Measurements from ENCODE around the gene TRIM52. TPM values are rescaled to one million over a fixed set of nuclear protein-coding genes. Genes with fewer than 3 reads are reported as not detected.

TRIM52 gene
- total and polyA plus RNA-seq, 9 of the 15 experiments (the other 6 are each of a cell fraction or from before 2014, with no cell fraction given) = 3.3 to 21.9 (median 13.5) TPM

GRCh38 chr5:181221792-181222629 lies 38.9 kb downstream of the TRIM52 start (continued):
- peak; percentile 56 for TF ChIP-seq ZBTB33 (CRISPR knock-in tag; IDR thresholded peaks at IDR 0.05)
- no peak for TF ChIP-seq PML (IDR thresholded peaks at IDR 0.05; ENCODE audit: low read length)
- peak; percentile 81 for TF ChIP-seq POLR3A (IDR thresholded peaks at IDR 0.05; ENCODE audit: borderline replicate concordance, extremely low read depth, insufficient read depth, insufficient read length)
- TF ChIP-seq ZZZ3 (IDR thresholded peaks at IDR 0.05) = no peak
- TF ChIP-seq EP400 (IDR thresholded peaks at IDR 0.05) = peak; percentile 88
- TF ChIP-seq ZNF197 (CRISPR knock-in tag; IDR thresholded peaks at IDR 0.05; ENCODE audit: low read depth) = 0 out of 2 replicates have a peak, but pooled peaks have one; percentile 46
- TF ChIP-seq NFYB (IDR thresholded peaks at IDR 0.05; ENCODE audit: extremely low read depth, insufficient read length) = no peak
- TF ChIP-seq SNRNP70 (optimal IDR thresholded peaks at IDR 0.05; ENCODE audit: low read depth, low read length) = no peak
- no peak for TF ChIP-seq KHSRP (IDR thresholded peaks at IDR 0.05)
- peak in 2 of 3 experiments; percentile 42 to 54; a peak in 2 of 6 replicates for TF ChIP-seq ZBTB11 (CRISPR knock-in tag; IDR thresholded peaks at IDR 0.05)
- TF ChIP-seq GATAD2B (IDR thresholded peaks at IDR 0.05; ENCODE audit: borderline replicate concordance) = peak; percentile 28; the same call in 1 of the 2 replicates
- TF ChIP-seq CEBPB (tag; IDR thresholded peaks at IDR 0.05) = peak; percentile 53; the same call in 1 of the 2 replicates
- peak; percentile 60; the same call in 1 of the 2 replicates for TF ChIP-seq JUND (IDR thresholded peaks at IDR 0.05; ENCODE audit: borderline replicate concordance, low read depth, low read length)
- no peak; the same call in 1 of the 3 replicates for TF ChIP-seq JUND (tag; IDR thresholded peaks at IDR 0.05; ENCODE audit: borderline replicate concordance, low read depth, low read length)
- peak; percentile 81 for TF ChIP-seq KDM5B (IDR thresholded peaks at IDR 0.05; ENCODE audit: insufficient replicate concordance, low read depth, low read length)
- no peak for TF ChIP-seq DACH1 (IDR thresholded peaks at IDR 0.05; ENCODE audit: partially characterized antibody)
- peak; percentile 42 for TF ChIP-seq TCF3 (CRISPR knock-in tag; IDR thresholded peaks at IDR 0.05)
- TF ChIP-seq KLF6 (CRISPR knock-in tag; IDR thresholded peaks at IDR 0.05; ENCODE audit: borderline replicate concordance) = 0 out of 2 replicates have a peak, but pooled peaks have one; percentile 54
- peak; percentile 80 for TF ChIP-seq CBFB (CRISPR knock-in tag; IDR thresholded peaks at IDR 0.05)
- TF ChIP-seq MBD1 (CRISPR knock-in tag; IDR thresholded peaks at IDR 0.05) = no peak
